Liver (tissue), 9 donors: ENCODE measurements around the gene DLK2. TPM values are rescaled to one million over a fixed set of nuclear protein-coding genes. Genes with fewer than 3 reads are reported as not detected.

Experiments used
- DNase-seq: peaks from one replicate; pipeline ENCODE4 v3.0.0-alpha.2; 2017; ENCODE audit warnings: low spot score
- H3K27ac ChIP-seq, 2 donors: one replicate each; pipeline ENCODE4 v1.7.0; 2013; ENCODE audit warnings: inconsistent platforms in 2 of 2, low read length in 2 of 2, control low read depth in 1 of 2, low read depth in 1 of 2, mild to moderate bottlenecking in 1 of 2
- H3K27me3 ChIP-seq, 4 donors: one replicate each; pipeline versions ENCODE4 v1.6.1 to v1.7.0; 2013; ENCODE audit warnings: low read length in 3 of 4, inconsistent platforms in 1 of 4, mild to moderate bottlenecking in 1 of 4, moderate library complexity in 1 of 4; ENCODE audit not compliant: control insufficient read depth in 4 of 4, insufficient read depth in 4 of 4
- H3K36me3 ChIP-seq, 4 donors: one replicate each; pipeline versions ENCODE4 v1.6.1 to v1.7.0; 2013; ENCODE audit warnings: low read length in 3 of 4, mild to moderate bottlenecking in 3 of 4, low read depth in 1 of 4, moderate library complexity in 1 of 4; ENCODE audit not compliant: control insufficient read depth in 4 of 4, insufficient read depth in 3 of 4
- H3K4me1 ChIP-seq, 4 donors: one replicate each; pipeline versions ENCODE4 v1.6.1 to v1.7.0; 2013; ENCODE audit warnings: low read length in 3 of 4, mild to moderate bottlenecking in 3 of 4, moderate library complexity in 1 of 4; ENCODE audit not compliant: control insufficient read depth in 4 of 4, insufficient read depth in 4 of 4
- H3K4me3 ChIP-seq, 3 donors: one replicate each; pipeline versions ENCODE4 v1.6.1 to v1.7.0; 2013; ENCODE audit warnings: low read length in 3 of 3, control low read depth in 1 of 3, low read depth in 1 of 3, mild to moderate bottlenecking in 1 of 3
- H3K9ac ChIP-seq, 2 donors: one replicate each; pipeline ENCODE4 v1.7.0; 2013; ENCODE audit warnings: low read length in 2 of 2, mild to moderate bottlenecking in 2 of 2, moderate library complexity in 2 of 2, control low read depth in 1 of 2, low read depth in 1 of 2
- H3K9me3 ChIP-seq, 4 donors: one replicate each; pipeline versions ENCODE4 v1.6.1 to v1.7.0; 2013; ENCODE audit warnings: low read length in 3 of 4; ENCODE audit not compliant: control insufficient read depth in 4 of 4
- EGR1 ChIP-seq, 2 donors: IDR thresholded peaks; 2 replicates each; pipeline ENCODE4 v1.6.1; 2016 to 2018; ENCODE audit warnings: antibody characterized with exemption in 2 of 2, low read depth in 2 of 2
- FOXA1 ChIP-seq: IDR thresholded peaks from 2 replicates; pipeline ENCODE4 v1.6.1; 2016; ENCODE audit warnings: antibody characterized with exemption
- FOXA2 ChIP-seq: IDR thresholded peaks from 2 replicates; pipeline ENCODE4 v1.6.1; 2016; ENCODE audit warnings: antibody characterized with exemption
- GABPA ChIP-seq, 2 donors: IDR thresholded peaks in 1 of 2; conservative IDR thresholded peaks in 1 of 2; 2 replicates each; pipeline ENCODE4 v1.6.1; 2016; ENCODE audit warnings: antibody characterized with exemption in 2 of 2, mild to moderate bottlenecking in 1 of 2, moderate library complexity in 1 of 2
- HNF4G ChIP-seq: IDR thresholded peaks from 2 replicates; pipeline ENCODE4 v1.6.1; 2016; ENCODE audit warnings: antibody characterized with exemption
- NR2F2 ChIP-seq: IDR thresholded peaks from 2 replicates; pipeline ENCODE4 v1.6.1; 2016; ENCODE audit warnings: antibody characterized with exemption
- RAD21 ChIP-seq, 2 donors: IDR thresholded peaks; 2 replicates each; pipeline ENCODE4 v1.6.1; 2016; ENCODE audit warnings: antibody characterized with exemption in 2 of 2, mild to moderate bottlenecking in 2 of 2
- RXRA ChIP-seq, 2 donors: IDR thresholded peaks; 2 replicates each; pipeline ENCODE4 v1.6.1; 2017 to 2018; ENCODE audit warnings: antibody characterized with exemption in 2 of 2, mild to moderate bottlenecking in 1 of 2
- SP1 ChIP-seq: IDR thresholded peaks from 2 replicates; pipeline ENCODE4 v1.6.1; 2018; ENCODE audit warnings: antibody characterized with exemption, mild to moderate bottlenecking
- TAF1 ChIP-seq: conservative IDR thresholded peaks from 2 replicates; pipeline ENCODE4 v1.6.1; 2016; ENCODE audit warnings: antibody characterized with exemption, mild to moderate bottlenecking
- YY1 ChIP-seq: IDR thresholded peaks from 2 replicates; pipeline ENCODE4 v1.6.1; 2016; ENCODE audit warnings: antibody characterized with exemption, mild to moderate bottlenecking
- WGBS: extraction: QIAGEN DNeasy Blood & Tissue Kit; methylation state at CpG from one replicate; pipeline ENCODE4 v1.1.7; 2013; 5-methylcytosine and 5-hydroxymethylcytosine counted together
- polyA plus RNA-seq, 2 donors: library from polyadenylated mRNA; stranded (reverse) in 1 of 2; unstranded in 1 of 2; fragments of 200-250 nt in 1 of 2; fragments of >200 nt in 1 of 2; fragmentation: Nextera tagmentation in 1 of 2; extraction: Ambion mirVana in 1 of 2; gene quantifications; one replicate each; pipeline versions ENCODE4 v1.2.1 to v1.2.3, GENCODE V29; 2013 to 2015
- total RNA-seq, 2 donors: library from RNA; depleted of rRNA; stranded (reverse); fragments of >200 nt; gene quantifications; one replicate each; pipeline ENCODE4 v1.2.3, GENCODE V29; 2014
- TF ChIP-seq, protein P1 (sequence below): IDR thresholded peaks from 2 replicates; pipeline ENCODE4 v1.6.1; 2016; ENCODE audit warnings: antibody characterized with exemption, mild to moderate bottlenecking
- TF ChIP-seq, protein P2 (sequence below): IDR thresholded peaks from 2 replicates; pipeline ENCODE4 v1.6.1; 2016; ENCODE audit warnings: antibody characterized with exemption
- TF ChIP-seq, protein P3 (sequence below): IDR thresholded peaks from 2 replicates; pipeline ENCODE4 v1.6.1; 2016; ENCODE audit warnings: antibody characterized with exemption
- TF ChIP-seq, protein P4 (sequence below): fragments of 150-350 bp; IDR thresholded peaks from 2 replicates; pipeline ENCODE4 v1.5.1; 2017; ENCODE audit warnings: improper control_type of control experiment, low read depth, low read length; ENCODE audit not compliant: missing input control
- TF ChIP-seq, protein P5 (sequence below): IDR thresholded peaks from 2 replicates; pipeline ENCODE4 v1.6.1; 2016; ENCODE audit warnings: antibody characterized with exemption
- donor health status: healthy.
- donor health status: healthy.
- donor health status: healthy.
- donor health status: healthy.
- donor health status: healthy.

The DLK2 gene
- total and polyA plus RNA-seq, 4 donors: 0.08 to 1.0 (median 0.08) TPM; not detected in 1

DNA sequence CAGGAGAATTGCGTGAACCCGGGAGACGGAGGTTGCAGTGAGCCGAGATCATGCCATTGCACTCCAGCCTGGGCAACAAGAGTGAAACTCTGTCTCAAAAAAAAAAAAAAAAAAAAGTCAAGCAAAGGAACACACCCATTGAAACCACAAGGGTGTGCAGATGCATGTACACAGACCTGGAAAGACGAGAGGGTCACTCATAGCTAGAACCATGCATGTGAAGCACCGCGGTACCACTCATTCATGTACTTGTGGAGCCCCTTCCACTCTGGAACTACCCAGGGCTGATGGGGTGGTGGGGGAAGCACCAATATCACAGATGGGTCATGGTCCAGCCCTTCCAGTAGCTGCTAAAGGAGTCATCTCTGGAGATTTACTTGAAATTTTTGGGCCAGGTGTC is 14.6 kb upstream of the DLK2 start (continued):
- TF ChIP-seq, protein P1, sequence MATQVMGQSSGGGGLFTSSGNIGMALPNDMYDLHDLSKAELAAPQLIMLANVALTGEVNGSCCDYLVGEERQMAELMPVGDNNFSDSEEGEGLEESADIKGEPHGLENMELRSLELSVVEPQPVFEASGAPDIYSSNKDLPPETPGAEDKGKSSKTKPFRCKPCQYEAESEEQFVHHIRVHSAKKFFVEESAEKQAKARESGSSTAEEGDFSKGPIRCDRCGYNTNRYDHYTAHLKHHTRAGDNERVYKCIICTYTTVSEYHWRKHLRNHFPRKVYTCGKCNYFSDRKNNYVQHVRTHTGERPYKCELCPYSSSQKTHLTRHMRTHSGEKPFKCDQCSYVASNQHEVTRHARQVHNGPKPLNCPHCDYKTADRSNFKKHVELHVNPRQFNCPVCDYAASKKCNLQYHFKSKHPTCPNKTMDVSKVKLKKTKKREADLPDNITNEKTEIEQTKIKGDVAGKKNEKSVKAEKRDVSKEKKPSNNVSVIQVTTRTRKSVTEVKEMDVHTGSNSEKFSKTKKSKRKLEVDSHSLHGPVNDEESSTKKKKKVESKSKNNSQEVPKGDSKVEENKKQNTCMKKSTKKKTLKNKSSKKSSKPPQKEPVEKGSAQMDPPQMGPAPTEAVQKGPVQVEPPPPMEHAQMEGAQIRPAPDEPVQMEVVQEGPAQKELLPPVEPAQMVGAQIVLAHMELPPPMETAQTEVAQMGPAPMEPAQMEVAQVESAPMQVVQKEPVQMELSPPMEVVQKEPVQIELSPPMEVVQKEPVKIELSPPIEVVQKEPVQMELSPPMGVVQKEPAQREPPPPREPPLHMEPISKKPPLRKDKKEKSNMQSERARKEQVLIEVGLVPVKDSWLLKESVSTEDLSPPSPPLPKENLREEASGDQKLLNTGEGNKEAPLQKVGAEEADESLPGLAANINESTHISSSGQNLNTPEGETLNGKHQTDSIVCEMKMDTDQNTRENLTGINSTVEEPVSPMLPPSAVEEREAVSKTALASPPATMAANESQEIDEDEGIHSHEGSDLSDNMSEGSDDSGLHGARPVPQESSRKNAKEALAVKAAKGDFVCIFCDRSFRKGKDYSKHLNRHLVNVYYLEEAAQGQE: no peak
- TF ChIP-seq FOXA2 (no peak), FOXA1 (no peak)

DNA sequence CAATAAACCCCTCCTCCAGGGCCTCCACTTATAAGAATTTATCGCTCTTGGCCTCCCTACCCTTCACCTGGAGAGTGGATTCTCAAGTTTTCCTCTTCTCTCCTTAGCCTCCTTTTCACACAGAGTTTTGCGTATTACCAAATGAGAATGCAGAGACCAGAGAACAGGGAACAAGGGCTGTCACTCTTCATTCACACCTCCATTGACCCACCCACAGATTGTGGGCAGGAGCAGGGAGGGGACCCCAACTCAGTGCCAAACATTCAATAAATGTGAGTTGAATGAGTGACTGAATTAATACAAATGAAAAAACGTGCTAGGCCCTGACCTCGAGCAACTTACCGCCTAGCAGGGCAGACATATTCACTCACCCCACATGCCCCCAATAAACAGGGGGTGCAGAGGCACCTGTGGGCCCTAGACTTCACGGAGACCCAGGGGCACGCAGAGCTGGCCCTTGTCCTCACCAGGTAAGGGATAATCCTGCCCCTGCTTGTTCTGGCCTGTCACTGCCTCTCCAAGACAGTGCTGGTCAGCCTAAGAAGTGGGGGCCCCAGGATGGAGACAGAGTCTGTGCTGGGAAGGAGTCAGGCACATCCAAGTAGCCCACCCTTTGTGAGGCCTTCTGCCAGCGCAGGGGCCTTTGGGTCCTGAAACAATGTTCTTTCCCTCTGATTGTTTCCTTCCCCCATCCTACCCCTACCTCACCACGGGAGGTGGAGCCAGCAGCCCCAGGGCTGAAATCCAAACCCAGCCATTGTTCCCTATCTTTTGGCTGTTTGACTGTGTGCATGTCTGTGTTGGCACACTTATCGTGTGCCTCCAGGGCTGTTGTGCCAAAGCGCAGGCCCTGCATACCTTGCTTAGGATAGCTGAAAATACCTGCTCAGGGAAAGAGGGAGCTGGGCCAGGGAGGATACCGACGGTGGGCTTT is 13.7 kb upstream of the DLK2 start:
- 81% methylated on average over 13 of the region's 13 CpGs for WGBS
- TF ChIP-seq SP1: no peak
- TF ChIP-seq, protein P2, sequence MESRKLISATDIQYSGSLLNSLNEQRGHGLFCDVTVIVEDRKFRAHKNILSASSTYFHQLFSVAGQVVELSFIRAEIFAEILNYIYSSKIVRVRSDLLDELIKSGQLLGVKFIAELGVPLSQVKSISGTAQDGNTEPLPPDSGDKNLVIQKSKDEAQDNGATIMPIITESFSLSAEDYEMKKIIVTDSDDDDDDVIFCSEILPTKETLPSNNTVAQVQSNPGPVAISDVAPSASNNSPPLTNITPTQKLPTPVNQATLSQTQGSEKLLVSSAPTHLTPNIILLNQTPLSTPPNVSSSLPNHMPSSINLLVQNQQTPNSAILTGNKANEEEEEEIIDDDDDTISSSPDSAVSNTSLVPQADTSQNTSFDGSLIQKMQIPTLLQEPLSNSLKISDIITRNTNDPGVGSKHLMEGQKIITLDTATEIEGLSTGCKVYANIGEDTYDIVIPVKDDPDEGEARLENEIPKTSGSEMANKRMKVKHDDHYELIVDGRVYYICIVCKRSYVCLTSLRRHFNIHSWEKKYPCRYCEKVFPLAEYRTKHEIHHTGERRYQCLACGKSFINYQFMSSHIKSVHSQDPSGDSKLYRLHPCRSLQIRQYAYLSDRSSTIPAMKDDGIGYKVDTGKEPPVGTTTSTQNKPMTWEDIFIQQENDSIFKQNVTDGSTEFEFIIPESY: no peak
- no peak for TF ChIP-seq RXRA (IDR thresholded peaks at IDR 0.05)
- no peak for TF ChIP-seq NR2F2
- TF ChIP-seq YY1: no peak
- TF ChIP-seq, protein P3, sequence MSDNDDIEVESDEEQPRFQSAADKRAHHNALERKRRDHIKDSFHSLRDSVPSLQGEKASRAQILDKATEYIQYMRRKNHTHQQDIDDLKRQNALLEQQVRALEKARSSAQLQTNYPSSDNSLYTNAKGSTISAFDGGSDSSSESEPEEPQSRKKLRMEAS: no peak
- TF ChIP-seq, protein P4, sequence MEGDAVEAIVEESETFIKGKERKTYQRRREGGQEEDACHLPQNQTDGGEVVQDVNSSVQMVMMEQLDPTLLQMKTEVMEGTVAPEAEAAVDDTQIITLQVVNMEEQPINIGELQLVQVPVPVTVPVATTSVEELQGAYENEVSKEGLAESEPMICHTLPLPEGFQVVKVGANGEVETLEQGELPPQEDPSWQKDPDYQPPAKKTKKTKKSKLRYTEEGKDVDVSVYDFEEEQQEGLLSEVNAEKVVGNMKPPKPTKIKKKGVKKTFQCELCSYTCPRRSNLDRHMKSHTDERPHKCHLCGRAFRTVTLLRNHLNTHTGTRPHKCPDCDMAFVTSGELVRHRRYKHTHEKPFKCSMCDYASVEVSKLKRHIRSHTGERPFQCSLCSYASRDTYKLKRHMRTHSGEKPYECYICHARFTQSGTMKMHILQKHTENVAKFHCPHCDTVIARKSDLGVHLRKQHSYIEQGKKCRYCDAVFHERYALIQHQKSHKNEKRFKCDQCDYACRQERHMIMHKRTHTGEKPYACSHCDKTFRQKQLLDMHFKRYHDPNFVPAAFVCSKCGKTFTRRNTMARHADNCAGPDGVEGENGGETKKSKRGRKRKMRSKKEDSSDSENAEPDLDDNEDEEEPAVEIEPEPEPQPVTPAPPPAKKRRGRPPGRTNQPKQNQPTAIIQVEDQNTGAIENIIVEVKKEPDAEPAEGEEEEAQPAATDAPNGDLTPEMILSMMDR: no peak
- no peak for TF ChIP-seq HNF4G
- TF ChIP-seq, protein P5, sequence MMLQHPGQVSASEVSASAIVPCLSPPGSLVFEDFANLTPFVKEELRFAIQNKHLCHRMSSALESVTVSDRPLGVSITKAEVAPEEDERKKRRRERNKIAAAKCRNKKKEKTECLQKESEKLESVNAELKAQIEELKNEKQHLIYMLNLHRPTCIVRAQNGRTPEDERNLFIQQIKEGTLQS: no peak
- no peak for TF ChIP-seq EGR1 (IDR thresholded peaks at IDR 0.05; ENCODE audit: low read depth in 2 of 2)
- TF ChIP-seq TAF1: no peak
- TF ChIP-seq, protein P1: no peak
- no peak for TF ChIP-seq GABPA (IDR thresholded peaks at IDR 0.05 in 1 of 2, conservative IDR thresholded peaks at IDR 0.05 in 1 of 2)
- TF ChIP-seq RAD21 (IDR thresholded peaks at IDR 0.05): no peak
- no peak for TF ChIP-seq FOXA1
- Histone ChIP-seq H3K9me3 (no peaks in the 10 kb centered on the region), H3K4me1 (no peaks in the 10 kb centered on the region), H3K27ac (no peak overlapping the region), H3K27me3 (no peaks in the 10 kb centered on the region), H3K4me3 (no peak overlapping the region), H3K36me3 (no peaks in the 10 kb centered on the region), H3K9ac (no peak overlapping the region)
- DNase-seq: no peak
